ENCODE measurements around the gene E2F1. TPM values are rescaled to one million over a fixed set of nuclear protein-coding genes. Genes with fewer than 3 reads are reported as not detected.
A peak's percentile ranks its signal among the peaks of the same experiment; 100 is the strongest.

Gene E2F1
- total RNA-seq, 2 donors from 2014 or later, result 45.4 to 123 TPM

DNA sequence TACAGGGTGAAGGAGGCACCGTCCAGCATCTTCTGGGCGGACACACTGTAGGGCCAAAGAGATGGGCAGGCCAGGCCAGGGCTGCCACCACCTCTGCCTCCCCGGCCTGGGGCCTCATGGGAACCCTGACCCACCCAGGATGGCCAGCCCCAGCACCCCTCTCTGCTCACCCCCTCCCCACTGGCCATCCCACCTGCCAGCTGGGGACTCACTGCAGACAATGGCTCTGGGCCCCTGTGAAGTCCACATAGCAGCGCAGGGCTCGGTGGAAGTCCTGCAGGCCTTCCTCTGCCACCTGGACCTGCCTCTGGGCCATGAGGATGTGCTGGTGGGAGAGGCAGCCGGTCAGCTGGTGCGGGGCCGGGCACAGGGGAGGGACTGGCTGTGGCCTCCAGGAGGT is 27.7 kb downstream of the E2F1 start:
- H3K27ac Mint-ChIP-seq, result no peak overlapping the region
- H3K4me1 Mint-ChIP-seq (ENCODE audit: low read depth in 2 of 2), result peaks cover 3 to 6% of the 10 kb centered on the region in 2 donors
- no peak for ATAC-seq
- no peak overlapping the region for H3K4me3 Mint-ChIP-seq
- no peak for DNase-seq (ENCODE audit: low spot score)
- no peaks in the 10 kb centered on the region for H3K36me3 Mint-ChIP-seq
- no peaks in the 10 kb centered on the region for H3K9me3 Mint-ChIP-seq
- H3K27me3 Mint-ChIP-seq, result no peaks in the 10 kb centered on the region

DNA sequence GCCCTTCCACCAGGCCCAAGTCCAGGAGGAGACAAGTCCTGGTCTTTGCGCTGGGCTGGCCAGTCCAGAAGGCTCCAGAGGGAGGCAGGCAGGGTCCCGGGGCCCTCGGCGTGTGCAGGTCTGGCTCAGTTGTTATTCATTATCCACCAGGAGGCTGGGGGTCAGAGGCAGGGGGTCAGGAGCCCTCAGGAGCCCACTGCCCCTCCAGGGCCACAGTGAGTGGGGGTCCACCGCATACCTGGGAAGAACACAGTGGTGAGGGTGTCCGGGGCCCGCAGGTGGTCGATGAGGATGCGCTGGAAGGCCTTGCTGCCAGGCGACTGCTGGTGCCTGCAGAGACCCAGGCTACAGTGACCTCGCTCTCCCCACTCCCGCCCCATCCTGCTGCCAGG is 28.5 kb downstream of the E2F1 start:
- ATAC-seq (peak in 1 of 2 donors; percentile 2), DNase-seq (ENCODE audit: low spot score) (peak; percentile 22)
- Mint-ChIP-seq H3K27ac (no peak overlapping the region), H3K4me3 (no peak overlapping the region), H3K4me1 (ENCODE audit: low read depth in 2 of 2) (peaks cover 1 to 4% of the 10 kb centered on the region in 2 donors), H3K36me3 (no peaks in the 10 kb centered on the region), H3K9me3 (no peaks in the 10 kb centered on the region), H3K27me3 (no peaks in the 10 kb centered on the region)

DNA sequence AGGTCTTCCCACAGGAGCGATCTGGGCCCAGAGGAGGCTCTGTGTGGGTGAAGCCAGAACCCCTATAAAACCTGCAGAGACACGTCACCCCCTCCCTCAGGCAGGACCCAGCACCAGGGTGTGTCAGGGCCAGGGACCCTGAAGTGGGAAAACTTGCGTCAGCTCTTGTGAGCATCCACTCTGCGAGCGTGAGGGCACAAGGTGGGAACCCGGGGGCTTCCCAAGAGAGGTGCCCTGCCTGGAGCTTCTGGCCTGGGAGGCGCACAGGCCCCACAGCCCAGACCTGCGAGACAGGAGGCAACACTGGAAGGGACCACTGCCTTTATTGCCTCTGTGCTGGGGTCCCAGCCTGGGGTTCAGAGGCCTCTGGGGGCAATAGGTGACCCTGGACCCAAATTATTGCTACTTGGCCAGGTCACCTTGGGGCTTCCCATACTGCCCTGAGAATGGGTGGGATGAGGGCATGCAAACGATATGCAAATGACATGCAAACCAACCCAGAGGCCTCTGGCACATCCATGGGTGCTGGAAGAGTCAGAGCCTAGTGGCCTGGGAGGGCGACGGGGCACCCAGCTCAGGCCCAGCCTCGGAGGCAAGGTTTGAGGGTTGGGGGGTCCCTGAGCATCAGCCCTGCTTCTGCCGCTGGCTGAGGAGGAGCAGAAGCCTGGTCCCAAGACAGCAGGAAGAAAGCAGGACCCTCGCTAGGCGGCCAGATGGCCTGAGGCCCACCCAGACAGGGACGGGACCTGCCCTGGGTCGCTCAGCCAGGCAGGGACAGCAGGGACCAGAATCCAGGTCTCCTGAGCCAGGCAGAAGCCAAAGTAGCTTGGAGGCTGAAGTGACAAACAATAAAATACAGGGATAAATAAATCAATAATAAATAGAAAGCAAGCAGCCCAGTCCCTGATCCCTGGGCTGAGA is 29.1 kb downstream of the E2F1 start:
- H3K4me1 Mint-ChIP-seq (ENCODE audit: low read depth in 2 of 2), result peaks cover 0 to 5% of the 10 kb centered on the region in 2 donors
- DNase-seq (ENCODE audit: low spot score), result peak; percentile 52
- no peak for ATAC-seq
- no peaks in the 10 kb centered on the region for H3K27me3 Mint-ChIP-seq
- no peaks in the 10 kb centered on the region for H3K9me3 Mint-ChIP-seq
- no peak overlapping the region for H3K4me3 Mint-ChIP-seq
- no peak overlapping the region for H3K27ac Mint-ChIP-seq
- H3K36me3 Mint-ChIP-seq, result no peaks in the 10 kb centered on the region

DNA sequence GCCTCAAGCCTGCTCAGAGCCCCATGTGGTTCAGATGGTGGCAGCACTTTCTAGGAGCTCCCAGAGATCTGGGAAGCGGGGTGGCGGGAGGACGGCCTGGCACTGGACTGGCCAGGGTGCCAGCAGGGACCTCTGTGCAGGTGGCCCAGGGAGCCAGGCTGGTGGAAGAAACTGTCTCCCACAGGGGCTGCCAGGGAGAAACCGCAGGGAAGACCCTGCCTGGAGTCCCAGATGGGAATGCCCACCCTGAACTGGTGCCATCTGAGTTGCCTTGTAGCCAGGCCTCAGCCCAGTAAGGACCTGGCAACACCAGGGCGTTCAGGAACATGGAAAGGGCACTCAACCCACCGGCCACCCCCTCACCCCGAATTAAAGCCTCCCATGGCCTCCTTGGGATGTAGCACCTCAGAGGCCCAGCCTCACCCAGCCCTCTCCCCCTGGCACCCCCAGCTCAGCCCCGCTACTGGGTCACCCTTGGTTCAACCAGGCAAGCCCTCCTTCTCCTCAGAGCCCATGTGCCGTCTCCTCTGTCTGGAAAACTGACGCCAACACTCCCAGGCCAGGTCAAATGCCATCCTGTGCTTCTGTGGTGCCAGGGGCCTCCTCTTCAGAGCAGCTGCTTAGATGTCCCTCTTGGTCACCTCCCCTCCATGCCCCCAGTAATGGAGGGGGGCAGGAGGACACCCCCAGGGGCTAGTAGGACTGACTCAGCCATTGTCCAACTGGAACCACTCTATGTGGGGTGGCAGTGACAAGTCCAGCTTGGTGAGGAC is 30.0 kb downstream of the E2F1 start:
- peak; percentile 56 for DNase-seq (ENCODE audit: low spot score)
- H3K27ac Mint-ChIP-seq, result no peak overlapping the region

DNA sequence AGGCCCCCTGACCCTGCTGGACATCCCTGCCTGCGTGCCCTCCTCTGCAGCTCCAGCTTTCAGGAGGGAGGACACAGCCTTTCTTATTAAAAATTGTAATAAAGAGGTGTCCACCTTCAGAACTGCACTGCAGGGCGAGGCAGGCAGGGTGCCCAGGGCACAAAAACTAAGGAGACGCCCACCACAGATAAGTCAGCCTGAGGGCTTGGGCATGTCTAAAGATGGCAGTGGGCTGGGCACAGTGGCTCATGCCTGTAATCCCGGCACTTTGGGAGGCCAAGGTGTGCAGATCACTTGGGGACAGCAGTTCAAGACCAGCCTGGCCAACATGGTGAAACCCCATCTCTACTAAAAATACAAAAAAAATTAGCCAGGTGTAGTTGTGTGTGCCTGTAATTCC is 31.0 kb downstream of the E2F1 start:
- H3K27ac Mint-ChIP-seq, result no peak overlapping the region
- H3K36me3 Mint-ChIP-seq, result no peaks in the 10 kb centered on the region
- H3K27me3 Mint-ChIP-seq, result no peaks in the 10 kb centered on the region
- H3K4me3 Mint-ChIP-seq, result no peak overlapping the region
- peaks cover 0 to 5% of the 10 kb centered on the region in 2 donors for H3K4me1 Mint-ChIP-seq (ENCODE audit: low read depth in 2 of 2)
- no peaks in the 10 kb centered on the region for H3K9me3 Mint-ChIP-seq
- peak; percentile 29 for DNase-seq (ENCODE audit: low spot score)
- ATAC-seq, result no peak

More for the DNA sequence above, 30.0 kb downstream of the E2F1 start:
- H3K4me1 Mint-ChIP-seq (ENCODE audit: low read depth in 2 of 2), result peaks cover 0 to 5% of the 10 kb centered on the region in 2 donors
- H3K4me3 Mint-ChIP-seq, result no peak overlapping the region
- no peaks in the 10 kb centered on the region for H3K36me3 Mint-ChIP-seq
- H3K27me3 Mint-ChIP-seq, result no peaks in the 10 kb centered on the region
- no peak for ATAC-seq
- H3K9me3 Mint-ChIP-seq, result no peaks in the 10 kb centered on the region

DNA sequence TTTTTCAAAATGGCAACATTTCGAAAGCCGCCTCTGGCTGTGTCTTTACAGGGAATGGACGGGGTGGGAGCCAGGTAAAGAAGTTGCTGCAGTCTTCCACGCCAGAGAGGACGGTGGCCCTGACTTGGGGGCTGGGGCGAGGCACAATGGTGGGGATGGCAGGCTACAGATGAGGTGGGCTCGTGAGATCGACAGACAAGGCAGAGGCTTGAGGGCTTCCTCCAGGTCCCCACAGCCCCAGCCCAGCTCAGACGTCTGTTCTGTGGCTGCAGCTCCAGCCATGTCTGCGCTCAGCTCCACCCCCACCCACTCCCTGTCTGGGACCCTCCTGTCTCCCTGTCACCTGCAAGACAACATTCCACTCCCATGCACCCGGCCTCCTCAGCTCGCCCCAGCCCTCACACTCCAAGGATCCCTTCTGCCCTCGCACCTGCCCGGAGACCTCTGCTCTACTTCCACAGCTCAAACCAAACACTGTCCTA is 31.5 kb downstream of the E2F1 start:
- Mint-ChIP-seq H3K27ac (no peak overlapping the region), H3K36me3 (no peaks in the 10 kb centered on the region), H3K4me3 (no peak overlapping the region), H3K27me3 (no peaks in the 10 kb centered on the region), H3K9me3 (no peaks in the 10 kb centered on the region), H3K4me1 (ENCODE audit: low read depth in 2 of 2) (peaks cover 0 to 5% of the 10 kb centered on the region in 2 donors)
- ATAC-seq (no peak), DNase-seq (ENCODE audit: low spot score) (peak; percentile 42)

DNA sequence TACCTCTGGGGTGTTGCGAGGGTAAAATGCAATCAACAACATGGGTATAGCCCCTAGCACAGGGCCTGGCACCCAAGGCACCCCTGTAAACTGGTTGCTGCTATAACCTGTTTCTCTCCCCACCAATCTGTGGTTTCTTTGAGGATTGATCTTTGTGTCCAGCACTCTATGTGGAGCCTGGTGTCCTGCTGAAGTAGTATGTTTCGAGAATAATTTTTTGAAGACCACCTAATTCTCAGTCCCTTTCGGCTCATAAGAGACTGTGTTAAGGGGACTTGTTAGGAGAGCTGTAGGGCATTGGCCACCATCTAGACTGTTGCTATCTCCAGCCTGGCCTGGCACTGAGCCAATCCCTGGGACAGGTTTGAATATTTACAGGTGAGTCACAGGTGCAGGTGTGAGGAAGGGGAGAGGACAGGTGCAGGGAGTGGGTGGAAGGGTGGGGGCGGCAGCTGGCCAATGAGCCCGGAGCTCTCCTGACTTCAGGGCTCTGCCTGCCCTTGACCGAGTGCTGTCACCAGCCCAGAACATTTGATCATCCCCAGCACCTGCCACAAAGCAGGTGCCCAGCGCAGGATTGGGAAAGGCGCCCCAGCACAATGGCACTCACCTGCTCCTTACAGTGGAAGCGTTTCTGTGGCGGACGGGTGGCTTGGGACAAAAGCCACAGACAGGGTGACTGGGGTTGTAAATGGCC is 32.1 kb downstream of the E2F1 start:
- ATAC-seq (no peak), DNase-seq (ENCODE audit: low spot score) (peak; percentile 28)
- Mint-ChIP-seq H3K27ac (no peak overlapping the region), H3K9me3 (no peaks in the 10 kb centered on the region), H3K4me3 (no peak overlapping the region), H3K27me3 (no peaks in the 10 kb centered on the region), H3K4me1 (ENCODE audit: low read depth in 2 of 2) (peaks cover 0 to 5% of the 10 kb centered on the region in 2 donors), H3K36me3 (no peaks in the 10 kb centered on the region)

DNA sequence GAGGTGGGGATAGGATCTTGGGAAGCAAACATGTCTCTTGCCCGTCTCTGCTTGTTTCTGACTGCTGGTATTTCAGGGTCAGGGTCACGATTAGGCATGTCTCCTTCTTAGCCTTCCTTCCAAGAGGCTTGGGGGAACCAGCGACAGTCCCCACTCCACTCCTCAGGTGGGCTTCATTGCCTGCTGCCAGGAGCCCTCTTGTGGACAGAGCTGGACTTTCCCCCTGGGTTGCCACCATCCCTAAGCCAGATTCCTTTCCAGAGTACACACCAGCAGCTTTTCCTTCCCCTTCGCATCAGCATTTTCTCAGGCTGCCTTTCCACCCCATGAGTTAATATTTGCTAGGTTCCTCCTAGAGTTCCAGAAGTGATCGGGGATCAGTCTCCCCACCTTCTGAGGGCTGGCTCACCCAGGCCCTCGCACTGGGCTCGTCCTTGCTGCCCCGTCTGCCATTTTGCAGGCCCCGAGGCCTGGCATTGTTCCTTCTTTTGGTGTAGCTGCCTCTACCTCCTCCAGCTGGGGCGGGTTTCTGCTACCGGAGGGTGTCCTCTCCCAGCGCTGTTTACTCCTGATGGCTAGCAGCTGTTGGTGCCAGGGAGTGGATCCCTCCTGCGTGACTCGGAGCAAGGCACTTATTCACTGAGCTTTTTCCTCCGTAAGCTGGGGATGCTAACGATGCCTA is 32.8 kb downstream of the E2F1 start:
- no peaks in the 10 kb centered on the region for H3K9me3 Mint-ChIP-seq
- peaks cover 0 to 5% of the 10 kb centered on the region in 2 donors for H3K4me1 Mint-ChIP-seq (ENCODE audit: low read depth in 2 of 2)
- ATAC-seq (peak in 1 of 2 donors; percentile 28), DNase-seq (ENCODE audit: low spot score) (no peak)
- H3K27me3 Mint-ChIP-seq, result no peaks in the 10 kb centered on the region
- no peak overlapping the region for H3K27ac Mint-ChIP-seq
- H3K4me3 Mint-ChIP-seq, result no peak overlapping the region
- H3K36me3 Mint-ChIP-seq, result no peaks in the 10 kb centered on the region

DNA sequence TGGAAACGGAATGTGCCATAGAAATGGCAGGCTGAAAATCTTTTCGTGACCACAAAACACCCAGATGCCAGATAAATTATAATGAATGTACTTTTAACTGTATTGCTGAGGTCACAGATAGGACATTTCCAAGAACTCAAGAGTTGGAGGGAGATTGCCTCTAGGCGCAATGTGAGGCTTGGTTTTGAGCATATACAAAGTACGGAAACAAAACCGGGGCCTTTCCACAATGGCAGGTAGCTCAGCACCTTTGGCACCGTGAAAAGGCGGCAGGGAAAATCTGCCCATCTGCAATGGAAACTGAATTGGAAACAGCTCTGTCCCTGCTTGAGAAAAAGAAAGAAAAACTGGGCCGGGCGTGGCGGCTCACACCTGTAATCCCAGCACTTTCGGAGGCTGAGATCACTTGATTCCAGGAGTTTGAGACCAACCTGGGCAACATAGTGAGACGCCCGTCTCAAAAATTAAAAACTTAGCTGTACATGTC is 34.6 kb downstream of the E2F1 start:
- H3K27me3 Mint-ChIP-seq, result no peaks in the 10 kb centered on the region
- peaks cover 7 to 11% of the 10 kb centered on the region in 2 donors for H3K4me1 Mint-ChIP-seq (ENCODE audit: low read depth in 2 of 2)
- ATAC-seq (no peak), DNase-seq (ENCODE audit: low spot score) (no peak)
- peak overlapping the region; percentile 12 for H3K4me3 Mint-ChIP-seq
- H3K36me3 Mint-ChIP-seq, result no peaks in the 10 kb centered on the region
- H3K9me3 Mint-ChIP-seq, result no peaks in the 10 kb centered on the region
- H3K27ac Mint-ChIP-seq, result peak overlapping the region in 1 of 2 donors; percentile 45

DNA sequence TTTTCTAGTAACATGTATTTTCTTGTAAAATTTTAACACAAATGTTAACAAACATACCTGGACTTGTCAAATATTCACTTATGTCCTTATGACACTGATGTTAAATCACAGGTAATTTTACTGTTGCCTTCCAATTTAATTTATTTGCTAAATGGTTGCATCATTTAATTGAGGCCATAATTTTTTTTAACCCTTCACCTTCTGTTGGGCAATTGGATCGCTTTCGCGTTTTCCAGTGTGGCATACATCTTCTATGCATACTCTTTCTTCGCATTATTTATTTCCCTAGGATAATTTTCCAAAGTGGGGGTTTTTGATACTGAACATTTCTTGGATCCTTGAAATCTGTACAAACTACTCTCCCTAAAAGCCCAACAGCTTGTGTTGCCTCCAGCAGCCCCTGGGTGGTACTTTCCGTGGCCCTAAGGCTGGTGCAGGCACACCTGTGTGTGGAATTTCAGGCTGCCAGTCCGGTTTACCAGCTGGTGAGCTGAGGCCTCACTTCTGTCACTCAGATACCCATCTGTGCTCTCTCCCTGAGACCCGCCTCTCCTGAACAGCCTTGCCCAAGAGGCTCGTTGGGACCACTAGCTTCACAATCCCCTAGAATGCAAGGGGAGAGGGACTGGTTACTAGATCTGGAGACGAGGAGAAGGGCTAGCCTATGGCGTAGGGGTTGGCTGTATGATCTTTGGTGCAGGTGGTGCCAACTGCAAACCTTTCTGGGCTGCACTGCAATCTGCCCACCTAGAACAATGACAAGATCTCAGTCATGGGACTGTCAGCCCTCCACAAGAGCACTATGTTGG is 35.2 kb downstream of the E2F1 start:
- peaks cover 7 to 11% of the 10 kb centered on the region in 2 donors for H3K4me1 Mint-ChIP-seq (ENCODE audit: low read depth in 2 of 2)
- H3K27ac Mint-ChIP-seq, result peak overlapping the region in 1 of 2 donors; percentile 45
- DNase-seq (ENCODE audit: low spot score) (no peak), ATAC-seq (no peak)
- H3K9me3 Mint-ChIP-seq, result no peaks in the 10 kb centered on the region
- no peak overlapping the region for H3K4me3 Mint-ChIP-seq
- H3K36me3 Mint-ChIP-seq, result no peaks in the 10 kb centered on the region
- no peaks in the 10 kb centered on the region for H3K27me3 Mint-ChIP-seq

DNA sequence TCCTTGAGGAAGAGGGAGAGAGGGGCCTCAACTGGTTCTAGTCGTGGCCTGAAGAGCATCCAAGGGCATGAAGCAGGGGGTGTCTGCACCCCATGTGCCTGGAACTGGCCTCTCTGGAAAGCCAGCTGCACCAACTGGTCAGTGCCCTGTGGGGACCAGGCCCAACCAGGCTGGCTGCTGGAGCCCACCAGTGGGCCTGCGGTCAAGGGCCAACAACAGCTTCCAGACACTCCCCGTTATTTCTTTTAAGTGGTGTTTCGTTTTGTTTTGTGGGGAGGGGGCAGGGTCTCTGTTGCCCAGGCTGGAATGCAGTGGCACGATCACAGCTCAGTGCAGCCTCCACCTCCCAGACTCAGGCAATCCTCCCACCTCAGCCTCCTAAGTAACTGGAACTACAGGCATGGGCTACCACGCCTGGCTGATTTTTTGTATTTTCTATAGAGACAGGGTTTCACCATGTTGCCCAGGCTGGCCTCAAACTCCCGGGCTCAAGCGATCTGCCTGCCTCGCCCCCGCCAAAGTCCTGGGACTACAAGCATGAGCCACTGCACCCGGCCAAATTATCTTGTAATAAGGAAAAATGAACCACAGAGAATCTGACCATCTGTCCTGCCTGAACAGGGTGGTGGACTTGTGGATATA is 36.0 kb downstream of the E2F1 start:
- no peak for DNase-seq (ENCODE audit: low spot score)
- H3K9me3 Mint-ChIP-seq, result no peaks in the 10 kb centered on the region
- H3K4me1 Mint-ChIP-seq (ENCODE audit: low read depth in 2 of 2), result peaks cover 7 to 11% of the 10 kb centered on the region in 2 donors
- H3K4me3 Mint-ChIP-seq, result no peak overlapping the region
- no peaks in the 10 kb centered on the region for H3K36me3 Mint-ChIP-seq
- no peak for ATAC-seq
- H3K27ac Mint-ChIP-seq, result no peak overlapping the region
- no peaks in the 10 kb centered on the region for H3K27me3 Mint-ChIP-seq

DNA sequence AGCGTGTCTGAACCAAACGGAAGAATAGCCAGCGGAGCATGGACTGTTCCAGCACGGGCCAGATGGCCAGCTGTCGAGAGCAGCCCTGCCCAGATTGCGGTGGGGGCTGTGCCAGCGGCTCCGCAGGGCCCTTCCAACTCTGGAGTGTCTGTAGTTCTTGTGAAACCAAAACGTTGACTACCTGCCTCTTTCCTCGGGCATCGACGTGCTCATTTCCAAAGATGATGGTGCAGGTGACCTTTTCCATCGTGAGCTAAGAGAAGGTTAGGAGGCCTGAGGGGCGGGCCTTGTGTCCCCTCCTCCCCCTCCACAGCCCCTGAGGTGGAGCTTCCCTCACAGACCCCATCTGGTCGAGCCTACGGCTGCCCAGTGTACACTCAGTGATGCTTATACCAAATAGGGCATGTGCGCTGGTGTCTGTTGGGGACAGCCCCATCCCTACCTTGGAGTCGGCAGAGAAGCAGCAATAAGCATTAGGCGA is 36.9 kb downstream of the E2F1 start:
- ATAC-seq, result no peak
- H3K9me3 Mint-ChIP-seq, result no peaks in the 10 kb centered on the region
- DNase-seq (ENCODE audit: low spot score), result no peak
- no peaks in the 10 kb centered on the region for H3K36me3 Mint-ChIP-seq
- H3K4me3 Mint-ChIP-seq, result no peak overlapping the region
- H3K4me1 Mint-ChIP-seq (ENCODE audit: low read depth in 2 of 2), result peaks cover 7 to 11% of the 10 kb centered on the region in 2 donors
- H3K27me3 Mint-ChIP-seq, result no peaks in the 10 kb centered on the region
- H3K27ac Mint-ChIP-seq, result no peak overlapping the region
